Activated CD4-positive, CD25-positive, alpha-beta regulatory T cell (primary cell): Measurements from ENCODE around the gene SLC6A19.

Experiments
- DNase-seq, 4 experiments: peaks; one replicate each; lab custom pipeline; 2025; lab: John Stamatoyannopoulos, UW

The SLC6A19 gene

DNA sequence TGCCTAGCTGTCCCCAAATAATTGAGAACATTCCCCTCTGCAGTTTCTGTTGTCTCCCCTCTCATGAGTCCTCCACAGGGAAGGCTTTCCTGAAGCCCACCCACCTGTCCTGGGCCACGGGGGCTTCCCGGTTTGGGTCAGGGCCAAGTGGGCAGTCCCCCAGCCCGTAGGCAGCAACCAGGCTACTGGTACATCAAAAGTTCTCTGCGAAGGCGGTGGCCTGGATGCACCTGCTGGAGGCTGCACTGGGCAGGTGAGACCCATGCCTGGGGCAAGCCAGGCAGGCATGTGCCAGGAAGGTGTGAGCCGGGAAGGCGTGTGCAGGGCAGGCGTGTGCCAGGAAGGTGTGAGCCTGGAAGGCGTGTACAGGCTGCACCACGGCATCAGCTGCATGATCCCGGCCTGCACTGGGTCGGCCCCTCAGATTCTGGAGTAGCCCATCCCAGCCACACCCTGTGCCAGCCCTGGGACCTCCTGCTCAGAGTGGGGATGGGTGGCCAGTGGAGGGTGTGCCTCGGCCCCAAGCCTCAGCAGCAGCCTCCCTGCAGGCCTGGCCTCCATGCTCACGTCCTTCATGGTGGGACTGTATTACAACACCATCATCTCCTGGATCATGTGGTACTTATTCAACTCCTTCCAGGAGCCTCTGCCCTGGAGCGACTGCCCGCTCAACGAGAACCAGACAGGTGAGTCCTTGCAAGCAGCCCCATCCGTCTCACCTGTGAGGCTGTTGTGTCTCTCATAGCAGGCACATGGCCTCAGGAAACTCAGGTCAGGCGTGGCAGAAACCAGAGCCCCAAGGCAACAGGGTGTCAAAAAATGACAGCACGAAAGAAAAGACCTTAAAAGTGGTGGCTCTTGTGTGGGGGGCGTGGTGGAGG lies 8.7 kb downstream of the SLC6A19 start:
- no peak for DNase-seq

DNA sequence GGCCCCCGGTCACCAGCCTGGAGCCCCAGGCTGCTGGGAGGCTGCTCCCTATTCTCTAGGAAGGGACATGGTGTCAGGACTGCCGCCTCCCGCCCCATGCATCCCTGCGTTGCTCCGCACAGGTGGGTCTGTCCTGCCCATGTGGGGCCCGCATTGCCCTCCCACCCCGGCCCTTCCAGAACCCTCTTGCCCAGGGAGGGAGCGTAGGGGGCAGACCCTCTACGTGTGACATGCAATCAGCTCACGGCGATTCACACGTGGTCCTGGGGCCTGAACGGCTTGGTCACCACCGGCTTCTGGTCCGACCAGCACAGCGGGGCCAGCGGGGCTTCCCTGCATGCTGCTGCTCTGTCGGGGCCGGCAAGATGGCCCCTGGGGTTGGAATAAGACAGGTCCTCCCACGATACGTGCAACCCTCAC lies 9.4 kb downstream of the SLC6A19 start:
- no peak for DNase-seq

DNA sequence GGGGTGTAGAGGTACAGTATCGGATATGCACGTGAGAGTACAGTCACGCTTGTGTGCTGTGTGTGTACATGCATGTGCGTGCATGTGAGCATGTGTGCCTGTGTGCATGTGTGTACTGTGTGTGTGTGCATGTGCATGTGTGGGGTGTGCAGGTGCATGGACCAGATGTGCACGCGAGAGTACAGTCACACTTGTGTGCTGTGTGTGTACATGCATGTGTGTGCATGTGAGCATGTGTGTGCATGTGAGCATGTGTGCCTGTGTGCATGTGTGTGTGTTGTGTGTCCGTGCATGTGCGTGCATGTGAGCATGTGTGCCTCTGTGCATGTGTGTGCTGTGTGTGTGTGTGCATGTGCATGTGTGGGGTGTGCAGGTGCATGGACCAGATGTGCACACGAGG lies 10.3 kb downstream of the SLC6A19 start:
- DNase-seq, result no peak

DNA sequence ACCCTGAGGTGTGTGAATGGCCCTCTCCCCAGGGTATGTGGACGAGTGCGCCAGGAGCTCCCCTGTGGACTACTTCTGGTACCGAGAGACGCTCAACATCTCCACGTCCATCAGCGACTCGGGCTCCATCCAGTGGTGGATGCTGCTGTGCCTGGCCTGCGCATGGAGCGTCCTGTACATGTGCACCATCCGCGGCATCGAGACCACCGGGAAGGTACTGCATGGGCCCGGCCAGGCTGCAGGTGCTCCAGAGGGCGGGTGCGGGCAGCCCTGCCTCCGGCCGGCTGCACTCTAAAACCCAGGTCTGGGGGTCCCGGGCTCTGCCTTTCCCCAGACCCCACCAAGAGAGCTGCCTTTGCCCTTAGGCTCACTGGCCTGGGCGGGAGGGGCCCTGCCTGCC lies 10.9 kb downstream of the SLC6A19 start:
- no peak for DNase-seq

DNA sequence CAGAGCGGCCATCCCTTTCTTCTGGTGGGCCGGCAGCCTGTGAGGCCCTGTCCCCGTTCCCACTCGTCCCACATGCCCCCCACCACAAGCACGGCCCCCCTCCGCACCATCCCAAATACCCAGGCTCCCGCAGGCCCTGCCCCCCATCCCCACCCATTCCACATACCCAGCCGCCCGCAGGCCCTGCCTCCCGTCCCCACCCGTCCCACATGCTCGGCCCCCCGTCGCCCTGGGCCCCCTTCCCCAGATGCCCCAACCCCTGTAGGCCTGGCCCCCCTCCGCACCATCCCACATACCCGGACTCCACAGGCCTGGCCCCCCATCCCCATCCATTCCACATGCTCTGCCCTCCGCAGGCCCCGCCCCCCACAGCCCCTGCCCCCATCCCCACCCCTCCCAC lies 11.5 kb downstream of the SLC6A19 start:
- DNase-seq, result no peak

DNA sequence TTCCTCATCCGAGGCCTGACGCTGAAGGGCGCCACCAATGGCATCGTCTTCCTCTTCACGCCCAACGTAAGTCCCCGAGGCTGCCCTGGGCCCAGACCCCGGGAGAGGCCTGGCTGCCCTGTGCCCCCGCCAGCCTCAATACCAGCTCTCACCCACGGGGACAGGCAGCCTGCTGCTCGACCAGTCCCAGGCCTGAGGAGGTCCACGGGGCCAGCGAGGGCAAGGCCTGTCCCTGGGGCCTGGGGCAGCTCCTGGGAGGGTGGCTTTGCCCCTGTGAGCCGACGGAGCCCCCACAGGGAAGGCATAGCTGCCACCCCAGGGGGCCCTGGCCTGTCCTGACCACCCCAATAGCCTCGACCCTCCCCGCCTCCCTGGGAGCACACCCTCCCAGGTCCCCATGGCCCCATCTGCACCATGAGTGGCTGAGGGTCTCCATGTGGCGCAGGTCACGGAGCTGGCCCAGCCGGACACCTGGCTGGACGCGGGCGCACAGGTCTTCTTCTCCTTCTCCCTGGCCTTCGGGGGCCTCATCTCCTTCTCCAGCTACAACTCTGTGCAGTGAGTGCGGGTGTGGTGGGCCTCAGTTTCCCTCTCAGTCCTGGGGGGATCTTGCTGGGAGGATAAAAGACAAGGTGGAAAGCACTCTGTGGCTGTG lies 12.2 kb downstream of the SLC6A19 start:
- no peak for DNase-seq

- no peak for DNase-seq
Observed at GRCh38 chr5:1214163-1214935, 13.0 kb downstream of the SLC6A19 start.

DNA sequence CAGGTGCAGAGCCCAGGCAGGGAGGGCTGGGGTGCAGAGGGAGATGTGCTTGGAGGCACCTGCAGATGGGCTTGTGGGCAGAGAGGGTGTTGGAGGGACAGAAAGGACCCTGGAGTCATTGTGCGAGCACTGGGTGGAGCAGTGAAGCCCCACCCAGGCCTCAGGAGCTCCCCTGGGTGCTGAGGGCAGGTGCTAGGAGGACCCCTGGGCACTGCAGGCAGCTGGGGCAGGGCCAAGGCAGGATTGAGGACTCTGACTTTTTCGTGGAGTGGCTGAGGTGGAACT lies 13.5 kb downstream of the SLC6A19 start:
- no peak for DNase-seq

DNA sequence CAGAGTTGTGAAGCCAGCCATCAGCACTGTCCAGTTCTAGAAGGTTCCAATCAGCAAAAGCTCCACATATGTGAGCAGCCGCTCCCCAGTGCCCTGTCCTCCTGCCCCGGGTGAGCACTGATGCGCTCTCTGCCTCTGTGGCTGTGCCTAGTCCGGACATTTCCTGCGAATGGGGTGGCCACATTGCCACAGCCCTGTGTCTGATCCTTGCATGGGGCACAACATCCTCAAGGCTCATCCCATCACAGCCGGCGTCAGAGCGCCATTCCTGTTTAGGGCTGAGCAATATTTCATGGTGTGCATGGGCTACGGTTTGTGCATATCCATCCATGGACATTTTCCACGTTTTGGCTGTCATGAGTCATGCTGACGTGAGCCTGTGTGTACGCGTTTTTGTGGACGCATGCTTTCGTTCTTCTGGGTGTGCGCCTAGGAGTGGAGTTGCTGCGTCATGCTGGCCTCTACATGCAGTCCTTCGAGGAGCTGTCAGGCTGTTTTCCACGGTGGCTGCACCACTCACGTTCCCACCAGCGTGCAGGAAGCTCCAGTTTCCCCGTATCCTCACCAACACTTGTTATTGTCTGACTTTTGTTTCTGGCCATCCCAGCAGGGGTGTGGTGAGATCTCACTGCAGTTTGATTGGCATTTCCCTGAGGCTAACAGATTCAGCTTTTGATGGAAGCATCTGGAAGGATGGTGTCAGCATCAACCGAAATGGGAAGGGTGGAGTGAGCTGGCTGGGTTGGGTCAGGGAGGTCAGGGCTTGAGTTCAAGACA lies 14.1 kb downstream of the SLC6A19 start:
- DNase-seq, result no peak

GRCh38 chr5:1216211-1216917 lies 15.0 kb downstream of the SLC6A19 start:
- no peak for DNase-seq

GRCh38 chr5:1216918-1217295 lies 15.5 kb downstream of the SLC6A19 start:
- no peak for DNase-seq

DNA sequence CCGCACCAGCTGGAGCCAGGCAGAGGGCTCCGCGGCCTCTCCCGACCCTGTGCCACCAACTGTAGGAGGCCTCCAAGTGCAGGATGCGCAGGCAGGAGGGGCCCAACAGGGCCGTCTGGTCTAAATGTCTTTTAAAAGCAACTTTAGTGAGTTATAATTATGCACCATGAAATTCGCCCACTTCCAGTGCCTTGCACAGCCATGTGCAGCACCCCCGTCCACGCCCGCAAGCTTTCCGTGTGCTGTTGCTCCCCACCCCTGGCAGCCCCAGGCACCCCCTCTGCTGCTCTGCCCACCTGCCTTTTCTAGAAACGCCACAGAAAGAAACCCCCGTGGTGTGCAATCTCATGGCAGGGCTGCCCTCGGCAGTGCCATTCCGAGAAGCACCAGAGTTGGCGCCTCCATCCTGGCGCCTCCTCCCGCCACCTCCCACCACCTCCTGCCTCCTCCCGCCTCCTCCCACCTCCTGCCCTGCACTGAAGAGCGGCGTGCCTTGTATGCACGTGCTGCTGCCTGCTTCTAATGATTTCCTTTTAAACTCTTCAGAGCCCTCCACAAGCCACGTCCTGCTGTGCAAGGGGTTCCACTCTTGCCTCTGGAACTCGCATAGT lies 16.3 kb downstream of the SLC6A19 start:
- no peak for DNase-seq

GRCh38 chr5:1218351-1219080 lies 17.1 kb downstream of the SLC6A19 start:
- DNase-seq, result no peak

DNA sequence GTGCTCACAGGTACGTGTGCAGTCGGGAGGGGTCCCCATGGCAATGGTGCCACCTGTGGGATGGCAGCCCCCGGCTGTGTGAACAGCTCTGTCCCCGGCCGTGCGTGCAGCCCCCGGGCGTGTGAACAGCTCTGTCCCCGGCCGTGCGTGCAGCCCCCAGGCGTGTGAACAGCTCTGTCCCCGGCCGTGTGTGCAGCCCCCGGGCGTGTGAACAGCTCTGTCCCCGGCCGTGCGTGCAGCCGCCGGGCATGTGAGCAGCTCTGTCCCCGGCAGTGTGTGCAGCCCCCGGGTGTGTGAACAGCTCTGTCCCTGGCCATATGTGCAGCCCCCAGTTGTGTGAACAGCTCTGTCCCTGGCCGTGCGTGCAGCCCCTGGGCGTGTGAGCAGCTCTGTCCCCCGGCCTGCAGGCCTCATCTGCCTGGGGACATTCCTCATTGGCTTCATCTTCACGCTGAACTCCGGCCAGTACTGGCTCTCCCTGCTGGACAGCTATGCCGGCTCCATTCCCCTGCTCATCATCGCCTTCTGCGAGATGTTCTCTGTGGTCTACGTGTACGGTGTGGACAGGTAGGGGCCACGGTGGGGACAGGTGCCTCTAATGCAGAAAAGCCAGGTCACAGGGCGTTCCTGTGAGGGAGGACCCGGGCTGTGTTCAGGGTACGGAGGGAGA lies 17.8 kb downstream of the SLC6A19 start:
- DNase-seq, result no peak

DNA sequence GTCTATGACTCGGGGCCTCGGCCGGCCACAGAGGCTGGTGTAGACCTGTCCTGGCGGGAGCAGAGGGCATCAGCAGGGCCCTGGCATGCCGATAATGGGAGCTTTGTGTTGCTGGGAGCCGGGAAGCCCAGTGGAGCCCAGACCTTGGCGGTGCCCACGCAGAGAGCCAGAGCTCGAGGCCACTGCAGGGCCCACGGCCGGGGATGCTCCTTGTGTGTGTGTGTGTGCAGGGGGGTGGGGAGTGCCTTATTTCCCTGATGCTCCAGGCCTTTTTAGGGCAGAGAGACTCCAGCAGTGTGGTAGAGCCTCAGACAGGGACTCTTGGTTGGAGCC lies 18.3 kb downstream of the SLC6A19 start:
- DNase-seq, result no peak

DNA sequence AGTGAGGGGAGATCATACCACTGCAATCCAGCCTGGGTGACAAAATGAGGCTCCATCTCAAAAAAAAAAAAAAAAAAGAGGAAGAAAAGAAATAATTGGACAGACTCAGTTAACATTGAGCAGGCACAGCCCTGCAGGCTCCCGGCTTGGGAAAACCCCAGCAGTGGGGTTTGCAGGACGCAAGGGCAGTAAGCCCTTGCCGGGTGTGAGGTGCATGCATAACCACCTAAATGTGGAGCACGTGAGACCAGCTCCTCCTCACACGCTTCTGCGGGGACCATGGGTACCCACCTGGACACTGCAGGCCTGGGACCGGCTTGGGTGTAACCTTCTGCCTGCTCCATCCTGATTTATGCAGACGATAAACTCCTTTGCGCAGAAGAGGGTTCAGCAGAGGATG lies 19.0 kb downstream of the SLC6A19 start:
- DNase-seq, result no peak

DNA sequence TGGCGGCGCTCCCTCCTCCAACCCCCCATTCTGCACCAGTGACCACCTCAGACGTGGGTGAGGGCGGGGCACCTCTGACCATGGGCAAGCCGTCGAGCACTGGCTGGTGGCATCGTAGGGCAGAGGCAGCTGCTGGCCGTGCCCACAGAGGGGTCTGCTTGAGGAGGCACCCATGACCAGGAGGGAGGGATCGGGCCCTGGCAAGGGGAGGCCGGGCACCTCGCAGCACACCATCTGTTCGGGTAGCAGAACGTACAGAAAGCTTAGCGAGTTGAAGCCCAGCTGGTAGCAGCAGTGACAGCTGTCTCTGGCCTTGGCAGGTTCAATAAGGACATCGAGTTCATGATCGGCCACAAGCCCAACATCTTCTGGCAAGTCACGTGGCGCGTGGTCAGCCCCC lies 19.4 kb downstream of the SLC6A19 start:
- no peak for DNase-seq

DNA sequence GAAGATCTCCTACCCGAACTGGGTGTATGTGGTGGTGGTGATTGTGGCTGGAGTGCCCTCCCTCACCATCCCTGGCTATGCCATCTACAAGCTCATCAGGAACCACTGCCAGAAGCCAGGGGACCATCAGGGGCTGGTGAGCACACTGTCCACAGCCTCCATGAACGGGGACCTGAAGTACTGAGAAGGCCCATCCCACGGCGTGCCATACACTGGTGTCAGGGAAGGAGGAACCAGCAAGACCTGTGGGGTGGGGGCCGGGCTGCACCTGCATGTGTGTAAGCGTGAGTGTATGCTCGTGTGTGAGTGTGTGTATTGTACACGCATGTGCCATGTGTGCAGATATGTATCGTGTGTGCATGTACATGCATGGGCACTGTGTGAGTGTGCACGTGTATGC lies 20.3 kb downstream of the SLC6A19 start:
- DNase-seq, result no peak

DNA sequence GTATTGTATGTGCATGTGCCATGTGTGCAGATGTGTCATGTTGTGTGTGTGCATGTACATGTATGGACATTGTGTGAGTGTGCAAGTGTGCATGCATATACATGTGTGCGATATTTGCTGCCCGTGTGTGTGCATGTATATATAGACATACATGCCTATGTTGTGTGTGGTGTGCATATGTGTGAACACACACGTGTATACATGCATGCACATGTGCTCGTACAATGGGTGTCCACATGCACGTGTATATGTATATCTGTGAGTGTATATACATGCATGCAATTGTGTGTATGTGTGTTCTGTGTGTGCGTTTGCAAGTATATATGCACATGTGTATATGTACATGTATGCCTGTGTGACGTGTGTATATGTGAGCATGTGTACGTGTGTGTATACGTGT lies 20.8 kb downstream of the SLC6A19 start:
- DNase-seq, result no peak

GRCh38 chr5:1222621-1223277 lies 21.4 kb downstream of the SLC6A19 start:
- no peak for DNase-seq
